HEK293 (cell line): ENCODE results near the gene GRIN3A.

Source experiments
- CTCF ChIA-PET: fragments of 350-600 bp; formaldehyde crosslinking; extraction: SDS; loops from one replicate; lab custom pipeline; 2021; ENCODE audit warnings: antibody characterized with exemption; lab: Yijun Ruan, JAX
- POLR2A ChIA-PET: fragments of 300-600 bp; formaldehyde crosslinking; extraction: SDS; loops from one replicate; lab custom pipeline; 2020; ENCODE audit warnings: antibody characterized with exemption, inconsistent platforms; lab: Yijun Ruan, JAX
- H3K27ac ChIP-seq: fragments of 200-500 bp; sonication (Bioruptor generic); 2 replicates; pipeline ENCODE4 v1.5.1; 2014; ENCODE audit warnings: low read depth, low read length, control low read depth, inconsistent platforms; ENCODE audit errors: extremely low read depth
- H3K36me3 ChIP-seq, 2 experiments: fragments of 200-500 bp in 1 of 2; sonication (Bioruptor generic) in 1 of 2; 1 replicate in 1 of 2; 2 replicates in 1 of 2; pipeline ENCODE4 v1.5.1; 2014 to 2017; ENCODE audit warnings: inconsistent platforms in 2 of 2, low read length in 2 of 2; ENCODE audit not compliant: control insufficient read depth in 2 of 2, insufficient read depth in 1 of 2
- H3K4me1 ChIP-seq: fragments of 200-500 bp; sonication (Bioruptor generic); 2 replicates; pipeline ENCODE4 v1.5.1; 2014; ENCODE audit warnings: mild to moderate bottlenecking, low read length, inconsistent platforms; ENCODE audit not compliant: control insufficient read depth, insufficient read depth
- H3K4me3 ChIP-seq: 2 replicates; pipeline ENCODE4 v1.5.1; 2011; ENCODE audit warnings: low read depth, mild to moderate bottlenecking, control low read depth, low read length, moderate library complexity
- H3K9me3 ChIP-seq: fragments of 200-500 bp; sonication (Bioruptor generic); 2 replicates; pipeline ENCODE4 v1.5.1; 2014; ENCODE audit warnings: low read depth, low read length, inconsistent platforms; ENCODE audit not compliant: control insufficient read depth, insufficient read depth
- GLIS2 ChIP-seq: fragments of 450-650 bp; formaldehyde crosslinking; IDR thresholded peaks from 2 replicates; pipeline ENCODE4 v1.5.1; 2016; ENCODE audit warnings: missing biosample characterization, missing genetic modification characterization
- HOXA7 ChIP-seq: sonication (generic); formaldehyde crosslinking; IDR thresholded peaks from 2 replicates; pipeline ENCODE4 v1.8.1; 2022; ENCODE audit warnings: missing genetic modification reagents, borderline replicate concordance
- KLF17 ChIP-seq: fragments of 450-650 bp; formaldehyde crosslinking; IDR thresholded peaks from 2 replicates; pipeline ENCODE4 v1.5.1; 2016; ENCODE audit warnings: missing biosample characterization, missing genetic modification characterization
- MYNN ChIP-seq: fragments of 450-650 bp; formaldehyde crosslinking; IDR thresholded peaks from 2 replicates; pipeline ENCODE4 v1.5.1; 2016; ENCODE audit warnings: missing biosample characterization, missing genetic modification characterization, borderline replicate concordance
- PATZ1 ChIP-seq: fragments of 450-650 bp; formaldehyde crosslinking; IDR thresholded peaks from 2 replicates; pipeline ENCODE4 v1.5.1; 2016; ENCODE audit warnings: missing biosample characterization, missing genetic modification characterization
- RBAK ChIP-seq: fragments of 450-650 bp; formaldehyde crosslinking; IDR thresholded peaks from 2 replicates; pipeline ENCODE4 v1.5.1; 2016; ENCODE audit warnings: missing biosample characterization, missing genetic modification characterization
- REPIN1 ChIP-seq: fragments of 450-650 bp; formaldehyde crosslinking; IDR thresholded peaks from 2 replicates; pipeline ENCODE4 v1.5.1; 2017; ENCODE audit warnings: missing biosample characterization, missing genetic modification characterization, low read depth
- SALL2 ChIP-seq: fragments of 450-650 bp; formaldehyde crosslinking; IDR thresholded peaks from 2 replicates; pipeline ENCODE4 v1.5.0; 2017; ENCODE audit warnings: missing biosample characterization, mild to moderate bottlenecking, missing genetic modification characterization, borderline replicate concordance
- YY1 ChIP-seq: fragments of 450-650 bp; formaldehyde crosslinking; IDR thresholded peaks from 2 replicates; pipeline ENCODE4 v1.5.1; 2018; ENCODE audit warnings: missing biosample characterization, missing genetic modification characterization
- ZBTB20 ChIP-seq: fragments of 450-650 bp; formaldehyde crosslinking; IDR thresholded peaks from 2 replicates; pipeline ENCODE4 v1.5.1; 2016; ENCODE audit warnings: missing biosample characterization, missing genetic modification characterization
- ZNF132 ChIP-seq: fragments of 450-650 bp; formaldehyde crosslinking; IDR thresholded peaks from 2 replicates; pipeline ENCODE4 v1.5.1; 2017; ENCODE audit warnings: missing biosample characterization, missing genetic modification characterization, borderline replicate concordance
- ZNF140 ChIP-seq: fragments of 450-650 bp; formaldehyde crosslinking; IDR thresholded peaks from 2 replicates; pipeline ENCODE4 v1.5.1; 2016; ENCODE audit warnings: missing biosample characterization, missing genetic modification characterization
- ZNF2 ChIP-seq: fragments of 450-650 bp; formaldehyde crosslinking; IDR thresholded peaks from 2 replicates; pipeline ENCODE4 v1.5.1; 2016; ENCODE audit warnings: missing biosample characterization, missing genetic modification characterization
- ZNF350 ChIP-seq: fragments of 450-650 bp; formaldehyde crosslinking; IDR thresholded peaks from 2 replicates; pipeline ENCODE4 v1.5.0; 2017; ENCODE audit warnings: missing biosample characterization, mild to moderate bottlenecking, missing genetic modification characterization
- ZNF391 ChIP-seq: fragments of 450-650 bp; formaldehyde crosslinking; IDR thresholded peaks from 2 replicates; pipeline ENCODE4 v1.5.1; 2016; ENCODE audit warnings: low read depth, missing biosample characterization, missing genetic modification characterization, borderline replicate concordance
- ZNF518A ChIP-seq: fragments of 450-650 bp; formaldehyde crosslinking; conservative IDR thresholded peaks from 2 replicates; pipeline ENCODE4 v1.5.1; 2016; ENCODE audit warnings: low read depth, missing biosample characterization, missing genetic modification characterization
- ZNF529 ChIP-seq: fragments of 450-650 bp; formaldehyde crosslinking; IDR thresholded peaks from 2 replicates; pipeline ENCODE4 v1.5.1; 2017; ENCODE audit warnings: missing genetic modification characterization, missing biosample characterization; ENCODE audit not compliant: insufficient replicate concordance
- ZNF560 ChIP-seq: fragments of 450-650 bp; formaldehyde crosslinking; IDR thresholded peaks from 2 replicates; pipeline ENCODE4 v1.5.1; 2017; ENCODE audit warnings: missing biosample characterization, missing genetic modification characterization, borderline replicate concordance
- ZNF571 ChIP-seq: fragments of 450-650 bp; formaldehyde crosslinking; IDR thresholded peaks from 2 replicates; pipeline ENCODE4 v1.5.0; 2017; ENCODE audit warnings: missing biosample characterization, missing genetic modification characterization
- ZNF600 ChIP-seq: fragments of 450-650 bp; formaldehyde crosslinking; IDR thresholded peaks from 2 replicates; pipeline ENCODE4 v1.5.1; 2016; ENCODE audit warnings: missing biosample characterization, missing genetic modification characterization
- ZNF624 ChIP-seq: fragments of 450-650 bp; formaldehyde crosslinking; IDR thresholded peaks from 2 replicates; pipeline ENCODE4 v1.5.1; 2017; ENCODE audit warnings: missing biosample characterization, missing genetic modification characterization
- ZSCAN30 ChIP-seq: fragments of 450-650 bp; IDR thresholded peaks from 2 replicates; pipeline ENCODE4 v1.5.1; 2018; ENCODE audit warnings: missing biosample characterization, mild to moderate bottlenecking, missing genetic modification characterization, moderate library complexity
- TF ChIP-seq, protein P1 (sequence below): fragments of 450-650 bp; formaldehyde crosslinking; IDR thresholded peaks from 2 replicates; pipeline ENCODE4 v1.5.1; 2016; ENCODE audit warnings: missing biosample characterization, missing genetic modification characterization
- TF ChIP-seq, protein P2 (sequence below): fragments of 450-650 bp; IDR thresholded peaks from 2 replicates; pipeline ENCODE4 v1.5.1; 2018; ENCODE audit warnings: missing biosample characterization, mild to moderate bottlenecking, missing genetic modification characterization

Gene GRIN3A

DNA sequence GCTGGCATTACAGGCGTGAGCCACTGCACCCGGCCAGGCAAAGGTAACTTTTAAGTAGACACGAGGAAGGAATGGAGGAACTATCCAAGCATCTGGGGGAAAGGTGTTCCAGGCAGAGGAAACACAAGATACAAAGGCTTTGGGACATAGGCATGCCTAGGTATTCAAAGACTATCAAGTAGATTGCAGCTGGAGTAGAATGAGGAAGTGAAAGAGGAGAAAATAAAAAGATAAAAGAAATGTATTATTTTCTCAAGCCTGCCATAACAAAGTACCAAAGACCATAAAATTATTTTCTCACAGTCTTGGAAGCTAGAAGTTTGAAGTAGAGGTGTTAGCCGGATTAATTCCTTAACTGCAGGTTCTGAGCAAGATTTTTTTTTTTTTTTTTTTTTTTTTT lies 39.9 kb upstream of the GRIN3A start:
- TF ChIP-seq ZNF560: no peak
- no peak for TF ChIP-seq GLIS2
- TF ChIP-seq, protein P1, sequence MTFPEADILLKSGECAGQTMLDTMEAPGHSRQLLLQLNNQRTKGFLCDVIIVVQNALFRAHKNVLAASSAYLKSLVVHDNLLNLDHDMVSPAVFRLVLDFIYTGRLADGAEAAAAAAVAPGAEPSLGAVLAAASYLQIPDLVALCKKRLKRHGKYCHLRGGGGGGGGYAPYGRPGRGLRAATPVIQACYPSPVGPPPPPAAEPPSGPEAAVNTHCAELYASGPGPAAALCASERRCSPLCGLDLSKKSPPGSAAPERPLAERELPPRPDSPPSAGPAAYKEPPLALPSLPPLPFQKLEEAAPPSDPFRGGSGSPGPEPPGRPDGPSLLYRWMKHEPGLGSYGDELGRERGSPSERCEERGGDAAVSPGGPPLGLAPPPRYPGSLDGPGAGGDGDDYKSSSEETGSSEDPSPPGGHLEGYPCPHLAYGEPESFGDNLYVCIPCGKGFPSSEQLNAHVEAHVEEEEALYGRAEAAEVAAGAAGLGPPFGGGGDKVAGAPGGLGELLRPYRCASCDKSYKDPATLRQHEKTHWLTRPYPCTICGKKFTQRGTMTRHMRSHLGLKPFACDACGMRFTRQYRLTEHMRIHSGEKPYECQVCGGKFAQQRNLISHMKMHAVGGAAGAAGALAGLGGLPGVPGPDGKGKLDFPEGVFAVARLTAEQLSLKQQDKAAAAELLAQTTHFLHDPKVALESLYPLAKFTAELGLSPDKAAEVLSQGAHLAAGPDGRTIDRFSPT (tag by site-specific recombination): no peak
- TF ChIP-seq ZNF132 (tag by site-specific recombination): no peak
- TF ChIP-seq SALL2 (tag by site-specific recombination): no peak
- no peak for TF ChIP-seq ZSCAN30 (tag by site-specific recombination)
- TF ChIP-seq ZNF624 (tag by site-specific recombination): no peak
- TF ChIP-seq, protein P2, sequence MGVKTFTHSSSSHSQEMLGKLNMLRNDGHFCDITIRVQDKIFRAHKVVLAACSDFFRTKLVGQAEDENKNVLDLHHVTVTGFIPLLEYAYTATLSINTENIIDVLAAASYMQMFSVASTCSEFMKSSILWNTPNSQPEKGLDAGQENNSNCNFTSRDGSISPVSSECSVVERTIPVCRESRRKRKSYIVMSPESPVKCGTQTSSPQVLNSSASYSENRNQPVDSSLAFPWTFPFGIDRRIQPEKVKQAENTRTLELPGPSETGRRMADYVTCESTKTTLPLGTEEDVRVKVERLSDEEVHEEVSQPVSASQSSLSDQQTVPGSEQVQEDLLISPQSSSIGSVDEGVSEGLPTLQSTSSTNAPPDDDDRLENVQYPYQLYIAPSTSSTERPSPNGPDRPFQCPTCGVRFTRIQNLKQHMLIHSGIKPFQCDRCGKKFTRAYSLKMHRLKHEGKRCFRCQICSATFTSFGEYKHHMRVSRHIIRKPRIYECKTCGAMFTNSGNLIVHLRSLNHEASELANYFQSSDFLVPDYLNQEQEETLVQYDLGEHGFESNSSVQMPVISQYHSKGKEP (tag by site-specific recombination): no peak
- TF ChIP-seq HOXA7: no peak
- no peak for TF ChIP-seq PATZ1
- Histone ChIP-seq H3K36me3 (no peaks in the 10 kb centered on the region), H3K4me1 (no peaks in the 10 kb centered on the region), H3K27ac (no peak overlapping the region), H3K4me3 (no peak overlapping the region), H3K9me3 (no peaks in the 10 kb centered on the region)
- ChIA-PET CTCF (no interaction called here), POLR2A (no interaction called here)

GRCh38 chr9:101764472-101764871 lies 26.0 kb upstream of the GRIN3A start:
- no peaks in the 10 kb centered on the region for H3K4me1 ChIP-seq
- H3K36me3 ChIP-seq: no peaks in the 10 kb centered on the region
- H3K4me3 ChIP-seq: no peak overlapping the region
- no peak for TF ChIP-seq ZNF2 (tag by site-specific recombination)
- TF ChIP-seq ZNF600: no peak
- no peak for TF ChIP-seq YY1
- TF ChIP-seq ZBTB20: no peak
- no peak for TF ChIP-seq ZNF350 (tag by site-specific recombination)
- TF ChIP-seq ZNF140 (tag by site-specific recombination): no peak
- TF ChIP-seq RBAK: no peak
- no peak for TF ChIP-seq REPIN1
- TF ChIP-seq MYNN: no peak
- no peak for TF ChIP-seq ZNF529 (tag by site-specific recombination)
- TF ChIP-seq ZNF571 (tag by site-specific recombination): no peak
- no peak for TF ChIP-seq ZNF518A (tag by site-specific recombination)
- no peak for TF ChIP-seq ZNF391 (tag by site-specific recombination)
- TF ChIP-seq KLF17 (tag by site-specific recombination): no peak
- ChIA-PET CTCF (no interaction called here), POLR2A (no interaction called here)
- H3K9me3 ChIP-seq: no peaks in the 10 kb centered on the region
- no peak overlapping the region for H3K27ac ChIP-seq
